ENCODE results near the gene FOXA1. TPM values are rescaled to one million over a fixed set of nuclear protein-coding genes. Genes with fewer than 3 reads are reported as not detected.

FOXA1 gene
- total RNA-seq, 1 donor from 2014 or later, result 19.7 TPM

DNA sequence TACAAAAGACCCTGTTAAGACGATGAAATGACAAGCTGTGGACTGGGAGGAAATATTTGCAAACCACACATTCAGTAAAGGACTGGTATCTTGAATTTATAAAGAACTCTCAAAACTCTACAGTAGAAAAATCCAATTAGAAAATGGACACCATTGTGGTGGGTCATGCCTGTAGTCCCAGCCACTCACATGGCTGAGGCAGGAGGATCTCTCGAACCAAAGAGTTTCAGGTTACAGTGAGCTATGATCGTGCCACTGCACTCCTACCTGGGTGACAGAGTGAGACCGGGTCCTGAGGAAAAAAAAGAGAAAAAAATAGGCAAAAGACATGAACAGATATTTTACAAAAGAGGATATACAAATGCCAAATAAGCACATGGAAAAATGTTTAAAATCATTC is 42.3 kb upstream of the FOXA1 start:
- TF ChIP-seq CTCF (IDR thresholded peaks at IDR 0.05; ENCODE audit: unreplicated experiment), result no peak
- no peaks in the 10 kb centered on the region for H3K36me3 Mint-ChIP-seq
- no peak overlapping the region for H3K27ac Mint-ChIP-seq
- no peaks in the 10 kb centered on the region for H3K4me1 Mint-ChIP-seq
- H3K4me3 Mint-ChIP-seq, result no peak overlapping the region
- H3K27me3 Mint-ChIP-seq (ENCODE audit: low read depth), result peaks cover 29% of the 10 kb centered on the region
- peaks cover 5% of the 10 kb centered on the region for H3K9me3 Mint-ChIP-seq
- no peak for DNase-seq (ENCODE audit: low spot score in 2 of 2, unreplicated experiment in 2 of 2)

DNA sequence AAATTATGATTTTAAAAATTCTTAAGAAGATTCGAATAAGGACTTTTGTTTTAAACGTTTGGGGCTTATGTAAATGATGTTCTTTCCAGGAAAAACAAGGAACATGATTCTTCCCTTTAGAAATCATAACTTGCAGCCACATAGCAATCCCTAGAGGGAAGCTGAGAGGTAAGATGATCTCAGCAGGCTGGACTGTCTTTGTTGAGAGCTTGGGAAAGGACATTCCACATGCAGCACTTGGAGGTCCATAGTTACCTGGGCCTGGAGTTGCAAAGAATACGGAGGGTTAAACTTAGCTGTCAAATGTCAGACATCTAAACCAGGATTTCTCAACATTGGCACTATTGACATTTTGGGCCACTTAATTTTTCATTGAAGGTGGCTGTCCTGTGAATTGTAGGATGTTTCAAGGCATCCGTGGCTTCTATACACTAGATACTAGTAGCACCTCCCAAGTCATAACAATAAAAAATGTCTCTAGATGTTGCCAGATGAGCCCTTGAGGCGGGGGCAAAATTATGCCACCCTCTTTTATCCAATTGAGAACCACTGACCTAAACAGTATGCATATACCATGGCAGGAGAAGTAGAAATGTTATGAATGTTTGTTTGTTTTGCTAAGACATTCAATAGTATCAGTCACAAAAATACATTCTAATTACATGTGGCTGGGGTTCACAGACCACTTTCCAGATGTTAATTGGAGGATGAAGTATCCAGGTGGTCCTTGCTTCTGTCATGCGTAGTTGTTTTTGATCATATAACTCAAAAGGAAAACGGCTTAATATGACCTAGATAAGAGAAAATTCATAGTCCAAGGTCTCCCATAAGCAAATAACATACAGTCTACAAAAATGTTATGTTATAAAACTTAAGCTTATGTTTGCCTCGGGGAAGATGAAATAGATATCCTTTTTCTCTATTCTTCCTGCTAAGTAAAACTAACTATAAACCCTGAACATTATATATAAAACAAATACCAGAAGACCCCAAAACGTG is 30.8 kb upstream of the FOXA1 start:
- Mint-ChIP-seq H3K9me3 (peaks cover 22% of the 10 kb centered on the region), H3K4me3 (no peak overlapping the region), H3K27ac (no peak overlapping the region), H3K4me1 (peaks cover 8% of the 10 kb centered on the region), H3K36me3 (no peaks in the 10 kb centered on the region), H3K27me3 (ENCODE audit: low read depth) (peaks cover 43% of the 10 kb centered on the region)
- TF ChIP-seq CTCF (IDR thresholded peaks at IDR 0.05; ENCODE audit: unreplicated experiment), result no peak
- no peak for DNase-seq (ENCODE audit: low spot score in 2 of 2, unreplicated experiment in 2 of 2)

DNA sequence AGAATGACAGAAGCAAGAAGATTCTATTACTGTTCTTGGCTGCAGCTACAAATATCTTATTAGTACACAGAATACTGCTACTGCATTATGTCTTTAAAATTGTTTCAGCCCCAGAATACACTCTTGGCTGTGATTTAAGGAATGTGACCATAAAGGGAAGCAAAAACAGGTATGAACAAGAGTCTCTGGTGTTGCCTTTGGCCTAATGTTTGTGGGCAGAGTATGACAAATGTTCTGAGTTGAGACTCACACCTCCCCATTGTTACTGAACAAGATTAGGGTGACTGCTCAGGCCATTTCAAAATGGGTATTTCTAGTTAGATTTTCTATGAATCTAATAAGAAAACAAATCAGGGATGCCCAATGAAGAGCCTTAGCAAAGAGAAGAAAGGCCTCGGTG is 28.9 kb upstream of the FOXA1 start:
- Mint-ChIP-seq H3K27ac (no peak overlapping the region), H3K4me3 (no peak overlapping the region), H3K4me1 (peaks cover 8% of the 10 kb centered on the region), H3K36me3 (no peaks in the 10 kb centered on the region), H3K9me3 (peaks cover 7% of the 10 kb centered on the region), H3K27me3 (ENCODE audit: low read depth) (peaks cover 46% of the 10 kb centered on the region)
- no peak for TF ChIP-seq CTCF (IDR thresholded peaks at IDR 0.05; ENCODE audit: unreplicated experiment)
- DNase-seq (ENCODE audit: low spot score in 2 of 2, unreplicated experiment in 2 of 2), result no peak

DNA sequence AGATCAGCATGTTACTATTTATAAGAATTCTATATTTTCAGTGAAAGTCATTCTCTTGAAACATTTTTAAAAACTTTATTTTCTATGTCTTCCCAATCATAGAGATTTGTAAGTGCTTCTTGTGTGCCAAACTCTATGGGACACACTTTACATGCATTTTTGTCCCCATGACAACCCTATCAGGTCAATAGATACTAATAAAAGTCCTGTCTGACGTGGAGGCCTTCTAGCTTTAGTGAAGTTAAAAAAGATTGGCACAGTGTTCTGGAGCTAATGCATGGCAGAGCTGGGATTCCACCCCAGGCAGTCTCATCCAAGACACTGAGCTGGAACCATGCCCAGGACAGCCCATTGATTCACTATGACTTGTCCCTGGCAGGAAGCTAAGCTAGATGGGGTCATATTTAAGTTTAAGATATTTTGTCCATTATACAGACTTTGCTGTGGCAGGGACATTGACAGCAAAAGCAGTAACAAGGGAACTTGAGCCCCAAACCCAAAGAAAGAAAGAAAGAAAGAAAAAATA is 28.4 kb upstream of the FOXA1 start:
- peaks cover 50% of the 10 kb centered on the region for H3K27me3 Mint-ChIP-seq (ENCODE audit: low read depth)
- DNase-seq (ENCODE audit: low spot score in 2 of 2, unreplicated experiment in 2 of 2), result no peak

More for the DNA sequence above, 28.4 kb upstream of the FOXA1 start:
- Mint-ChIP-seq H3K27ac (no peak overlapping the region), H3K4me1 (peaks cover 8% of the 10 kb centered on the region), H3K36me3 (no peaks in the 10 kb centered on the region), H3K4me3 (no peak overlapping the region), H3K9me3 (peaks cover 2% of the 10 kb centered on the region)
- no peak for TF ChIP-seq CTCF (IDR thresholded peaks at IDR 0.05; ENCODE audit: unreplicated experiment)
